Adrenal gland (tissue), 12 donors: ENCODE data around the gene KIRREL3. TPM values are rescaled to one million over a fixed set of nuclear protein-coding genes. Genes with fewer than 3 reads are reported as not detected.

ENCODE experiments used
- DNase-seq, 7 donors: peaks; one replicate each; pipeline ENCODE4 v3.0.0-alpha.2; 2019 to 2020
- H3K27ac ChIP-seq, 5 donors: fragments of 200-600 bp; sonication (generic) in 4 of 5; 1 replicate in 3 of 5; 2 replicates in 2 of 5; pipeline versions ENCODE4 v1.5.1 to v1.8.0; 2016 to 2020; ENCODE audit warnings: mild to moderate bottlenecking in 1 of 5
- H3K27me3 ChIP-seq: fragments of 200-600 bp; 2 replicates; pipeline ENCODE4 v1.8.0; 2021
- H3K36me3 ChIP-seq, 2 donors: fragments of 200-600 bp; replicated peaks in 1 of 2; 1 replicate in 1 of 2; 2 replicates in 1 of 2; pipeline versions ENCODE4 v1.5.1 to v1.8.0; 2018 to 2022
- H3K4me1 ChIP-seq, 2 donors: fragments of 200-600 bp; replicated peaks in 1 of 2; 1 replicate in 1 of 2; 2 replicates in 1 of 2; pipeline versions ENCODE4 v1.5.1 to v1.8.0; 2018 to 2021
- H3K4me3 ChIP-seq, 4 donors: fragments of 200-600 bp; sonication (generic) in 3 of 4; one replicate each; pipeline ENCODE4 v1.5.1; 2016 to 2018
- H3K9me3 ChIP-seq, 3 donors: fragments of 200-600 bp; sonication (generic) in 1 of 3; replicated peaks in 1 of 3; 1 replicate in 2 of 3; 2 replicates in 1 of 3; pipeline versions ENCODE4 v1.5.1 to v1.8.0; 2016 to 2021
- CTCF ChIP-seq, 6 experiments: fragments of 450-650 bp in 4 of 6; fragments of 200-600 bp in 2 of 6; sonication (generic) in 1 of 6; IDR thresholded peaks; 1 replicate in 5 of 6; 2 replicates in 1 of 6; pipeline versions ENCODE4 v1.5.1 to v1.8.0; 2016 to 2021; ENCODE audit warnings: antibody characterized with exemption in 6 of 6, mild to moderate bottlenecking in 2 of 6, moderate library complexity in 1 of 6
- POLR2A ChIP-seq, 2 donors: fragments of 450-650 bp; IDR thresholded peaks; one replicate each; pipeline ENCODE4 v1.6.1; 2017; ENCODE audit warnings: antibody characterized with exemption in 2 of 2, mild to moderate bottlenecking in 2 of 2, moderate library complexity in 1 of 2
- WGBS, 4 donors: extraction: QIAGEN DNeasy Blood & Tissue Kit in 2 of 4; methylation state at CpG; one replicate each; pipeline versions ENCODE4 v1.1.5 to v1.1.7; 2013 to 2017; 5-methylcytosine and 5-hydroxymethylcytosine counted together
- intact Hi-C, 2 donors: fragments of 100-400 bp; cut with DNase I; formaldehyde crosslinking; loops; one replicate each; pipeline versions ENCODE4 v1.14.1 to v1.15.0; 2022 to 2023
- polyA plus RNA-seq, 3 donors: library from polyadenylated mRNA; stranded (reverse); fragments of 200-250 nt in 2 of 3; fragments of 350-450 nt in 1 of 3; fragmentation: Illumina TruSeq in 1 of 3; extraction: RNeasy Lipid Tissue Mini Kit (QIAGEN cat#74804) in 1 of 3; gene quantifications; one replicate each; pipeline ENCODE4 v1.2.3, GENCODE V29; 2013 to 2014
- total RNA-seq, 9 donors: library from RNA; depleted of rRNA in 4 of 9; stranded (reverse); fragments of >200 nt in 4 of 9; fragments of 120-200 nt in 1 of 9; fragmentation: NEBNext Ultra II Directional in 1 of 9; extraction: Animal tissue kit (Norgen Biotek cat#: 25700) in 1 of 9; gene quantifications; one replicate each; pipeline versions ENCODE4 v1.1.0 to v1.2.4, GENCODE V29; 2013 to 2023
- donor health status: healthy with polysubstance abuse.
- donor health status: Bipolar disorder and iron deficiency.
- donor health status: DM: yes; HTN: yes; CAD: no.
- donor health status: DM: no; HTN: no; CAD: no.
- donor health status: DM: no; HTN: no; CAD: no.
- donor health status: DM: yes; HTN: yes; CAD: no.

The KIRREL3 gene
- total and polyA plus RNA-seq, 12 donors: 0.07 to 4.1 (median 0.64) TPM; not detected in 1

DNA sequence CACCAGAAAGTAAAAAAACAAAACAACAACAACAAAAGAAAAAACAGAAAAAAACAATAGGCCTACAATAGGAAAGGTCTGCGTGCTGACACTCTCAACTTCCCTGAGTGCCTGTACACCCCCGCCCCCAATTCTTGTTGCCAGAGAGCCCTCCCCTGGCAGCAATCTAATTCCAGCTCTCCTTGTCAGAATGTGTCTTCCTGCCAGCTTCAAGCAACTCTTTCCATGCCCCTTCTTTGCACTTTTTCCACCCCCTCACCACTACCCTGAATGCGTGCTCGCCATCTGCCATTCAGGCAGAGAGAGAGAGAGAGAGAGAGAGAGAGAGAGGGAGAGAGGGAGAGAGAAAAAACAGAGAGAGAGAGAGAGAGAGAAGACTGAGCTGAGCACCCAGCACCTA, 245.0 kb downstream of the KIRREL3 start:
- no peaks in the 10 kb centered on the region for H3K27me3 ChIP-seq
- H3K4me1 ChIP-seq: no peaks in the 10 kb centered on the region
- no peak for DNase-seq
- H3K4me3 ChIP-seq: no peak overlapping the region
- H3K27ac ChIP-seq: no peak overlapping the region
- TF ChIP-seq POLR2A (IDR thresholded peaks at IDR 0.05): no peak
- TF ChIP-seq CTCF (IDR thresholded peaks at IDR 0.05): no peak
- intact Hi-C loops: no loop called here
- WGBS, 4 donors: 87 to 90% (median 88%) methylated on average over 4 of the region's 4 CpGs
- no peaks in the 10 kb centered on the region for H3K9me3 ChIP-seq
- no peaks in the 10 kb centered on the region for H3K36me3 ChIP-seq

GRCh38 chr11:126754591-126755426, 245.8 kb downstream of the KIRREL3 start:
- no peak for DNase-seq
- no peaks in the 10 kb centered on the region for H3K4me1 ChIP-seq
- H3K27ac ChIP-seq: no peak overlapping the region
- H3K9me3 ChIP-seq: no peaks in the 10 kb centered on the region
- H3K27me3 ChIP-seq: no peaks in the 10 kb centered on the region
- H3K4me3 ChIP-seq: no peak overlapping the region
- H3K36me3 ChIP-seq: no peaks in the 10 kb centered on the region
- TF ChIP-seq POLR2A (IDR thresholded peaks at IDR 0.05) (no peak), CTCF (IDR thresholded peaks at IDR 0.05) (no peak)
- intact Hi-C loops: no loop called here
- WGBS, 4 donors: 69 to 81% (median 76%) methylated on average over 7 of the region's 7 CpGs

- no peak overlapping the region for H3K4me3 ChIP-seq
- DNase-seq: no peak
- no peak for TF ChIP-seq POLR2A (IDR thresholded peaks at IDR 0.05)
- no peak for TF ChIP-seq CTCF (IDR thresholded peaks at IDR 0.05)
- H3K9me3 ChIP-seq: no peaks in the 10 kb centered on the region
- H3K4me1 ChIP-seq: no peaks in the 10 kb centered on the region
- no peak overlapping the region for H3K27ac ChIP-seq
- WGBS, 4 donors: 57 to 76% (median 66%) methylated on average over 1 of the region's 1 CpG
- no peaks in the 10 kb centered on the region for H3K36me3 ChIP-seq
- no peaks in the 10 kb centered on the region for H3K27me3 ChIP-seq
- intact Hi-C loops: no loop called here
Measured at GRCh38 chr11:126753990-126754389, 246.6 kb downstream of the KIRREL3 start.

DNA sequence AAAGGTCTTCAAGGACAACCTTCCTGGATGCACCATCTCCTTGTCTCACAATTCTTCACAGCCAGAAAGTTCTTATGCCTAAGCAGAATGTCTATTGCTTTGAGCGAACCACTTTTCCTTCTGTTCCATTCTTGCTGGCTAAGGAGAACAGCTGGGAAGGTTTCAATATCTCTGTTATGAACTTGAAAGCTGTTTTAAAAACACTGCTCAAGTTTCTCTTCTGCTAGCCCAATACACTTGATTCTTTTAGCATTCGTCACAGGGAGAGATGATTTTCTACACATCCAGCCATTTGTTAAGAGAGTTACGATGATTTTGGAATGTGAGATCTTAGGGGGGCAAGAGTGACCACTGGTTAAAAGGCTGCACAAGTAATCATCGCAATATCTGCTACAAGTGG, 249.3 kb downstream of the KIRREL3 start:
- H3K27me3 ChIP-seq: no peaks in the 10 kb centered on the region
- H3K4me3 ChIP-seq: no peak overlapping the region
- H3K4me1 ChIP-seq: no peaks in the 10 kb centered on the region
- H3K9me3 ChIP-seq: no peaks in the 10 kb centered on the region
- 79 to 85% (median 81%) methylated on average over 4 of the region's 4 CpGs for WGBS, 4 donors
- DNase-seq: no peak
- TF ChIP-seq CTCF (IDR thresholded peaks at IDR 0.05): no peak
- no peak for TF ChIP-seq POLR2A (IDR thresholded peaks at IDR 0.05)
- no peaks in the 10 kb centered on the region for H3K36me3 ChIP-seq
- no peak overlapping the region for H3K27ac ChIP-seq
- intact Hi-C loops: no loop called here
